ENCODE measurements around the gene LMBRD2.

The LMBRD2 gene

GRCh38 chr5:36170832-36171424, 19.2 kb upstream of the LMBRD2 start:
- no peak for TF ChIP-seq CTCF (IDR thresholded peaks at IDR 0.05)

- no peak for TF ChIP-seq CTCF (IDR thresholded peaks at IDR 0.05)
Measured at GRCh38 chr5:36168737-36169136, 17.1 kb upstream of the LMBRD2 start.

GRCh38 chr5:36164461-36164860, 12.8 kb upstream of the LMBRD2 start:
- TF ChIP-seq CTCF (IDR thresholded peaks at IDR 0.05) = no peak

- no peak for TF ChIP-seq CTCF (IDR thresholded peaks at IDR 0.05)
Measured at GRCh38 chr5:36162810-36163486, 11.3 kb upstream of the LMBRD2 start.

- TF ChIP-seq CTCF (IDR thresholded peaks at IDR 0.05) = no peak
Measured at GRCh38 chr5:36161361-36161760, 9.7 kb upstream of the LMBRD2 start.

GRCh38 chr5:36160617-36161016, 8.9 kb upstream of the LMBRD2 start:
- no peak for TF ChIP-seq CTCF (IDR thresholded peaks at IDR 0.05)

GRCh38 chr5:36158144-36158543, 6.5 kb upstream of the LMBRD2 start:
- no peak for TF ChIP-seq CTCF (IDR thresholded peaks at IDR 0.05)
